Adipose tissue (tissue), 3 donors: ENCODE results near the gene MAGI1. TPM values are rescaled to one million over a fixed set of nuclear protein-coding genes. Genes with fewer than 3 reads are reported as not detected.

Experiments used
- H3K27ac ChIP-seq: one replicate; pipeline ENCODE4 v1.5.1; 2013; ENCODE audit warnings: low read depth, low read length
- WGBS, 3 donors: extraction: QIAGEN DNeasy Blood & Tissue Kit; methylation state at CpG; one replicate each; pipeline ENCODE4 v1.1.7; 2013; 5-methylcytosine and 5-hydroxymethylcytosine counted together
- polyA plus RNA-seq, 3 donors: library from polyadenylated mRNA; stranded (reverse); fragments of 200-250 nt; gene quantifications; one replicate each; pipeline ENCODE4 v1.2.3, GENCODE V29; 2013
- donor health status: healthy with polysubstance abuse.
- donor health status: Bipolar disorder and iron deficiency.
- donor health status: healthy.

The MAGI1 gene
- polyA plus RNA-seq, 3 donors, result 8.8 to 10.5 (median 10.4) TPM

GRCh38 chr3:65502526-65502925, 536.2 kb downstream of the MAGI1 start:
- 82 to 89% (median 88%) methylated on average over 2 of the region's 2 CpGs for WGBS, 3 donors
- no peak overlapping the region for H3K27ac ChIP-seq

- H3K27ac ChIP-seq, result no peak overlapping the region
- 90 to 94% (median 93%) methylated on average over 6 of the region's 6 CpGs for WGBS, 3 donors
Observed at GRCh38 chr3:65500398-65501306, 538.1 kb downstream of the MAGI1 start.

- H3K27ac ChIP-seq, result no peak overlapping the region
- 78 to 94% (median 81%) methylated on average over 8 of the region's 8 CpGs for WGBS, 3 donors
Observed at GRCh38 chr3:65497846-65498245, 540.9 kb downstream of the MAGI1 start.

- no peak overlapping the region for H3K27ac ChIP-seq
- 85 to 95% (median 86%) methylated on average over 2 of the region's 2 CpGs for whole genome bisulfite sequencing, 3 donors
Observed at GRCh38 chr3:65497236-65497635, 541.5 kb downstream of the MAGI1 start.

GRCh38 chr3:65493938-65494337, 544.8 kb downstream of the MAGI1 start:
- WGBS, 3 donors, result 79 to 83% (median 83%) methylated on average over 7 of the region's 7 CpGs
- no peak overlapping the region for H3K27ac ChIP-seq

GRCh38 chr3:65493371-65493882, 545.3 kb downstream of the MAGI1 start:
- 79 to 86% (median 85%) methylated on average over 8 of the region's 8 CpGs for WGBS, 3 donors
- H3K27ac ChIP-seq, result no peak overlapping the region

GRCh38 chr3:65492249-65492648, 546.5 kb downstream of the MAGI1 start:
- H3K27ac ChIP-seq, result no peak overlapping the region
- WGBS, 3 donors, result 84 to 94% (median 93%) methylated on average over 2 of the region's 2 CpGs

- 91 to 99% (median 96%) methylated on average over 3 of the region's 3 CpGs for WGBS, 3 donors
- H3K27ac ChIP-seq, result no peak overlapping the region
Observed at GRCh38 chr3:65490114-65490513, 548.6 kb downstream of the MAGI1 start.

GRCh38 chr3:65489253-65489652, 549.5 kb downstream of the MAGI1 start:
- 92 to 97% (median 94%) methylated on average over 2 of the region's 2 CpGs for WGBS, 3 donors
- no peak overlapping the region for H3K27ac ChIP-seq

GRCh38 chr3:65485826-65486469, 552.8 kb downstream of the MAGI1 start:
- no peak overlapping the region for H3K27ac ChIP-seq
- WGBS, 3 donors, result 55 to 71% (median 55%) methylated on average over 3 of the region's 3 CpGs

GRCh38 chr3:65484964-65485363, 553.8 kb downstream of the MAGI1 start:
- WGBS, 3 donors, result 54 to 58% (median 58%) methylated on average over 3 of the region's 3 CpGs
- no peak overlapping the region for H3K27ac ChIP-seq

GRCh38 chr3:65483480-65483879, 555.2 kb downstream of the MAGI1 start:
- H3K27ac ChIP-seq, result no peak overlapping the region
- WGBS, 3 donors, result 17 to 44% (median 41%) methylated on average over 6 of the region's 6 CpGs

GRCh38 chr3:65483011-65483410, 555.7 kb downstream of the MAGI1 start:
- WGBS, 3 donors, result 38 to 56% (median 55%) methylated on average over 2 of the region's 2 CpGs
- H3K27ac ChIP-seq, result no peak overlapping the region

GRCh38 chr3:65481085-65481484, 557.6 kb downstream of the MAGI1 start:
- WGBS, 3 donors, result 72 to 89% (median 78%) methylated on average over 4 of the region's 4 CpGs
- no peak overlapping the region for H3K27ac ChIP-seq

GRCh38 chr3:65479990-65480389, 558.7 kb downstream of the MAGI1 start:
- 61 to 87% (median 73%) methylated on average over 3 of the region's 3 CpGs for WGBS, 3 donors
- no peak overlapping the region for H3K27ac ChIP-seq

- WGBS, 3 donors, result 88 to 91% (median 91%) methylated on average over 13 of the region's 13 CpGs
- H3K27ac ChIP-seq, result no peak overlapping the region
Observed at GRCh38 chr3:65478551-65479500, 559.9 kb downstream of the MAGI1 start.

GRCh38 chr3:65473736-65474135, 565.0 kb downstream of the MAGI1 start:
- H3K27ac ChIP-seq, result no peak overlapping the region
- 71 to 81% (median 75%) methylated on average over 3 of the region's 3 CpGs for WGBS, 3 donors

GRCh38 chr3:65472501-65472900, 566.2 kb downstream of the MAGI1 start:
- WGBS, 3 donors, result 82 to 92% (median 86%) methylated on average over 3 of the region's 3 CpGs

More at GRCh38 chr3:65472501-65472900, 566.2 kb downstream of the MAGI1 start:
- H3K27ac ChIP-seq, result no peak overlapping the region
